Measurements from ENCODE around the gene AHCYL2. TPM values are rescaled to one million over a fixed set of nuclear protein-coding genes. Genes with fewer than 3 reads are reported as not detected.

AHCYL2 gene
- polyA plus RNA-seq, 3 donors: 10.7 to 14.6 (median 12.1) TPM

- intact Hi-C loops (cut with micrococcal nuclease): no loop called here
- Histone ChIP-seq H3K79me2 (ENCODE audit: insufficient read depth, low read length) (no peaks in the 10 kb centered on the region), H3K4me2 (replicated peaks; ENCODE audit: extremely low read depth, low read length, poor library complexity, severe bottlenecking) (no peak overlapping the region), H3K9ac (ENCODE audit: insufficient read depth, low read length, poor library complexity, severe bottlenecking) (no peak overlapping the region), H4K20me1 (ENCODE audit: insufficient read depth, low read length) (no peaks in the 10 kb centered on the region), H3K27me3 (ENCODE audit: control insufficient read depth in 2 of 2, insufficient read depth in 2 of 2, low read length in 2 of 2) (no peaks in the 10 kb centered on the region), H3K9me3 (replicated peaks in 1 of 2; ENCODE audit: control insufficient read depth in 1 of 2, insufficient read depth in 1 of 2, low read length in 2 of 2) (no peaks in the 10 kb centered on the region), H3K4me3 (replicated peaks in 1 of 3; ENCODE audit: low read depth in 2 of 3, low read length in 3 of 3) (no peak overlapping the region), H3K4me1 (ENCODE audit: control insufficient read depth in 1 of 2, insufficient read depth in 2 of 2, low read length in 2 of 2) (peaks cover 19 to 32% of the 10 kb centered on the region in 2 donors), H3K36me3 (replicated peaks in 1 of 2; ENCODE audit: control insufficient read depth in 1 of 2, insufficient read depth in 2 of 2, low read length in 2 of 2) (no peaks in the 10 kb centered on the region), H2AFZ (ENCODE audit: insufficient read depth, low read depth, low read length, poor library complexity, severe bottlenecking) (no peak overlapping the region), H3K27ac (ENCODE audit: low read depth in 1 of 2, low read length in 2 of 2) (no peak overlapping the region)
- TF ChIP-seq CTCF (IDR thresholded peaks at IDR 0.05): no peak
- H3K9me3 Mint-ChIP-seq: no peaks in the 10 kb centered on the region
- DNase-seq: no peak
- no peak overlapping the region for H3K27ac Mint-ChIP-seq
- H3K4me1 Mint-ChIP-seq: peaks cover 31% of the 10 kb centered on the region
- H3K36me3 Mint-ChIP-seq: no peaks in the 10 kb centered on the region
- no peaks in the 10 kb centered on the region for H3K27me3 Mint-ChIP-seq (ENCODE audit: low read depth in 3 of 3)
- WGBS (ENCODE audit: insufficient coverage): no CpG with 5 or more reads among the region's 4 CpGs
- H3K4me3 Mint-ChIP-seq: no peak overlapping the region
Measured at GRCh38 chr7:129264534-129264933, 39.7 kb downstream of the AHCYL2 start.

- H3K4me3 ChIP-seq (replicated peaks in 1 of 3; ENCODE audit: low read depth in 2 of 3, low read length in 3 of 3): no peak overlapping the region
- 90% methylated on average over 1 of the region's 1 CpG for WGBS (ENCODE audit: insufficient coverage)
- H3K27ac ChIP-seq (ENCODE audit: low read depth in 1 of 2, low read length in 2 of 2): no peak overlapping the region
- no peaks in the 10 kb centered on the region for H3K36me3 ChIP-seq (replicated peaks in 1 of 2; ENCODE audit: control insufficient read depth in 1 of 2, insufficient read depth in 2 of 2, low read length in 2 of 2)
- peaks cover 30% of the 10 kb centered on the region for H3K4me1 Mint-ChIP-seq
- no peak overlapping the region for H3K4me3 Mint-ChIP-seq
- no peaks in the 10 kb centered on the region for H3K79me2 ChIP-seq (ENCODE audit: insufficient read depth, low read length)
- no peak overlapping the region for H3K4me2 ChIP-seq (replicated peaks; ENCODE audit: extremely low read depth, low read length, poor library complexity, severe bottlenecking)
- no peaks in the 10 kb centered on the region for H3K27me3 ChIP-seq (ENCODE audit: control insufficient read depth in 2 of 2, insufficient read depth in 2 of 2, low read length in 2 of 2)
- H3K27ac Mint-ChIP-seq: no peak overlapping the region
- H4K20me1 ChIP-seq (ENCODE audit: insufficient read depth, low read length): no peaks in the 10 kb centered on the region
- H3K9ac ChIP-seq (ENCODE audit: insufficient read depth, low read length, poor library complexity, severe bottlenecking): no peak overlapping the region
- H2AFZ ChIP-seq (ENCODE audit: insufficient read depth, low read depth, low read length, poor library complexity, severe bottlenecking): no peak overlapping the region
- intact Hi-C loops (cut with micrococcal nuclease): loop anchor here in 1 of 2 donors (5.0 kb wide), 1 partner anchor 43 kb away; no protein-coding TSS in a partner anchor
- no peaks in the 10 kb centered on the region for H3K27me3 Mint-ChIP-seq (ENCODE audit: low read depth in 3 of 3)
- no peaks in the 10 kb centered on the region for H3K36me3 Mint-ChIP-seq
- no peaks in the 10 kb centered on the region for H3K9me3 Mint-ChIP-seq
- H3K4me1 ChIP-seq (ENCODE audit: control insufficient read depth in 1 of 2, insufficient read depth in 2 of 2, low read length in 2 of 2): peaks cover 18 to 33% of the 10 kb centered on the region in 2 donors
- H3K9me3 ChIP-seq (replicated peaks in 1 of 2; ENCODE audit: control insufficient read depth in 1 of 2, insufficient read depth in 1 of 2, low read length in 2 of 2): no peaks in the 10 kb centered on the region
- no peak for DNase-seq
- TF ChIP-seq CTCF (IDR thresholded peaks at IDR 0.05): no peak
Measured at GRCh38 chr7:129265328-129265727, 40.5 kb downstream of the AHCYL2 start.
